Right ventricle myocardium inferior (tissue), 1 donor: ENCODE results near the gene MAML3. TPM values are rescaled to one million over a fixed set of nuclear protein-coding genes. Genes with fewer than 3 reads are reported as not detected.

ENCODE experiments used
- ATAC-seq: fragments of 200-7000 bp; cut with Tn5 transposase; one replicate; pipeline ENCODE4 v1.9.1; 2020; ENCODE audit warnings: mild to moderate bottlenecking, moderate library complexity
- DNase-seq: peaks from one replicate; pipeline ENCODE4 v3.0.0; 2021; ENCODE audit errors: missing footprints
- intact Hi-C: fragments of 100-400 bp; cut with DNase I; formaldehyde crosslinking; loops from one replicate; pipeline ENCODE4 v1.11.0; 2022
- total RNA-seq: library from RNA; stranded (reverse); fragmentation: NEBNext Ultra II Directional; extraction: Animal tissue kit (Norgen Biotek cat#: 25700); gene quantifications from one replicate; pipeline ENCODE4 v1.2.1, GENCODE V29; 2021
- donor health status: DM: no; HTN: yes; CAD: no; lungs with severe emphysema.

MAML3 gene
- total RNA-seq, 1 donor from 2014 or later = 2.3 TPM

DNA sequence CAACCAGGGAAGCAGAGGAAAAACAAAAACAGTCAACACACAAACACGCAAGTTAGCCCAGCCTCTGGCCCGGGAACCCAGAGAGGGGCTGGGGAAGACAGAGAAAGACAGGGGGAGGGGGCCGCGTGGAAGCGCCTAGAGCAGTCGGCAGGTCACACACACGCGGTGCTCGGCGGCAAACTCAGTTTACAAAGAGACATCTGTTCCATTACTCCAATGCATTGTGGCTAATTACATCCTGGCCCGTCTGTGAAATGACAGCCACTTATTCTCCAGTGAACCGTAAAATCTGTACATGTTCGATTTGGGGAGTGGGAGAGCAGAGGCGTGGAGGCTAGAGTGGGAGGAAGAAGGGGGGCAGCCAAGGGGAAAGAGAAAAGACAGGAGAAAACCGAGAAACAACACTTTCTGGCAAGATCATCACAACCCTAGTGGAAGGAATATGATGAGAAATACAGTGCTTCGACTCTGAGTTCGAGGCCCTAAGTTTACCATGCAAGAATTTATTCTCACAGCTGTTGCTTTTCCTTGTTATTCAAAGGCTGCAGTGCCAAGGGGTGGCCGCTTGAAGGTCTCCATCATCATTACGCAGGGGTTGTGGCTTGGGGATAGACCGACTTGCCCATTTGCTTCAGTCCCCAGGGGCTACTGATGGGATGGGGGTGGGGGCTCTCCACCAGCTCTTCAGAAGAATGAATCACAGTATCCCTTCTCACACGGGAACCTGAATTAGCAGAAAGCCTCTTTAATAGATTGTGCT lies 320.7 kb downstream of the MAML3 start:
- intact Hi-C loops = no loop called here
- DNase-seq (no peak), ATAC-seq (no peak)

DNA sequence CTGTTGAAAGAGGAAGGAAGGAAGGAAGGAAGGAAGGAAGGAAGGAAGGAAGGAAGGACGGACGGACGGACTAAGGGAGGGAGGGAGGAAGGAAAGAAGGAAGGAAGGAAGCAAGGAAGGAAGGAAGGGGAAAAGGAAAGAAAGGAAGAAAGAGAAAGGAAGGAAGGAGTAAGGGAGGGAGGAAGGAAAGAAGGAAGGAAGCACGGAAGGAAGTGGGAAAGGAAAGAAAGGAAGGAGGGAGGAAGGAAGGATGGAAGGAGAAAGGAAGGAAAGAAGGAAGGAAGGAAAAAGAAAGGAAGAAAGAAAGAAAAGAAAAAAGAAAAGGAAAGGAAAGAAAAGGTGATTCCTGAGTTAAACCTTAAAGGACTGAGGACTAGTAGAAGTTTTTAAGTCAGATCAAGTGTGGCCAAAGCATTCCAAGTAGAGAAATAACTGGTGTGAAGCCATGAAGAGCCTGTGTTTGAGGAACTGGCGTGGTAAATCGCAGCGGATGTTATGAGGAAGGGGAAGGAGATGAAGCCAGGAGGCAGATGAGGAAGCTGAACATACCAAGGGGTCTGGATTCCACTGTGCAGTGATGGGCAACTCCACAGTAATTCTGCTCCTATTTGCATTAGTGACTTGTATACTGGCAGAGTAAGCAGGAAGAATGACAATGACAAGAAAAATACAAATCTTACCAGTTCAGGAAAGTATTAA lies 324.9 kb downstream of the MAML3 start:
- intact Hi-C loops = no loop called here
- ATAC-seq = no peak
- DNase-seq = no peak

DNA sequence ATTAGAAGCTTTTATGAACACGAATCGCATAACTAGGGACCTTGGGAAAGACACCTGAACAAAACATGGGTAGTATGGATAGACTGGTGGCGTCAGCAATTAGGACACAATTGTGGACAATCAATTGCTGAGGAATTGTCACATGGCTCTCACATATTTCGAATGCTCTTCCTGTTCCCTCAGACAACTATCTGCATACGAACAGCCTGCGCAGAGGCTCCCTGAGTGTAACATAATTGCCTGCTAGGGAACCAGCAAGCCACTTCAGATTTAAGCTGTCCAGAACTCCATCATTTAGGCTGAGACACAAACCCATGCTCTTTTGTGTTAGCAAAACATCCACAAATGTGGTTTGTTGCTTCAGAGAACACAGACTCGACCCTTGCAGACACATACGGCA lies 327.6 kb downstream of the MAML3 start:
- intact Hi-C loops = no loop called here
- DNase-seq = no peak
- ATAC-seq = no peak

DNA sequence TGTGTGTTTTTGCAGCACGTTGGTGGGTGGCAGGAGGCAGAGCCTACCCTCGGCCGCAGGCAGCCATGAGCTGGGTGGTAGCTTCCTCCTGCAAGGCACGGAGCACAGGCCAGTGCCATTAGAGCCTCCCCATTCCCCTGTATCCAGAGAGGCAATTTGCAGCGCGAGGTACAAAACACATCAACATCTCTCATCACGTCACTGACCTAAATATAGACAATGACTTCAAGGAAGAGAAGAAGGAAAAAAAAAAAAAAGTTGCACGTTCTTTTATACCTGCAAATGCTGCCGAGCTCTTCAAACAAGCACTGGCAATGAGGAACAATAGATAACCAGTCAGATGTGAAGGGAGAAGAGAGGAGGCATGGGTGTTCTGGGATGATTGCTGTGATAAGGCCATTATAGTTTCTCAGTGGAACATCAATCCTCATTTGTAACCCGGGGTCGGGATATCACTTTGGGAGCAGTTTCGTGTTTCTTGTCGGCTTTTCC lies 328.4 kb downstream of the MAML3 start:
- DNase-seq (no peak), ATAC-seq (peak; percentile 51)
- intact Hi-C loops = no loop called here

DNA sequence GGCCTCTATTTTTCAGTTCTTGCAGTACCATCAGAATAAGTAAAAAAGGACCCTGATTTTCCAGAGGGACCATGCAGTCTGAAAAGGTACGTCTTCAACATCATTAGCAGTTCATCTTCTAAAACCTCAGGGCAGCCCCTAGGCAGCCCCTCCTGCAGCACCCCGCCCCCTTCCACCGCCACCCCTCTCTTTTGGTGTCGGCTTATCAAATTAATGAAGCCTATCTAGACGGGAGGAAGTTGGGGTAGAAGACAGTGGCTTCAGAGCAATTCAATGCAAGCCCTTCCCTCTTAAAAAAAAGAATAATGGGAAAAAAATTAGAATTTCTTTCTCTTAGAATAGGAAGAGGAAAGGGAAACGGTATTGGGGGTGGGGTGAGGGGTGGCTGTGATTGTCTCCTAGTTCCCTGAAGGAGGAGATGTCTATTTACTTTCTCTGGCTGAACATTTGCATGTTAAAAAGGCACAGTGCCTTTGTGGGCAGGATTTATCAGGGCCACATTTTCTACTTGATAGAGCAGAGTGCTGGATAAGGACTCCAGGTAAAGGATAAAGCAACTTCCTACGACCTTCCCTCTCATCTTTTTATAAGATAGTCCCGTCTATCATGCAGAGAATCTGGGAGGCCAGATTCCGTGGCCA lies 329.0 kb downstream of the MAML3 start:
- ATAC-seq (no peak), DNase-seq (no peak)
- intact Hi-C loops = no loop called here

DNA sequence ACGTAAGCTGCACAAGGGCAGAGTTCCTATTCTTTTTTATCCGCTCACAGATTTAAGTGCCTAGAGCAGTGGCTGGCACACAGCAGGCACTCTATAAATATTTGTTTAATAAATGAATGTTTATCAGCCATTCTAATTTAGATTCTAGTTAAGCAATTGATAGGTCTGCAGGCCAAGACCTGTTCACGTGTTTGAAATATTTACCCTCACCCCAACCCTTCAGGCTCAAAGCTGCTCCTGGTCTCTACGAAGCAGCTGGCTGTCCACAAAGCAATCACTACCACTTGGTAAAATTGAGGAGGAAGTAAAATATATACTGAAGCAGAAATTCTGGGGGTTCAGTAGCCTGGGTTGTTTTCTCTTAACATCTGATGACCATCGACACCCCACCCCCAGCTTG lies 330.2 kb downstream of the MAML3 start:
- no peak for DNase-seq
- intact Hi-C loops = no loop called here
- peak; percentile 9 for ATAC-seq

DNA sequence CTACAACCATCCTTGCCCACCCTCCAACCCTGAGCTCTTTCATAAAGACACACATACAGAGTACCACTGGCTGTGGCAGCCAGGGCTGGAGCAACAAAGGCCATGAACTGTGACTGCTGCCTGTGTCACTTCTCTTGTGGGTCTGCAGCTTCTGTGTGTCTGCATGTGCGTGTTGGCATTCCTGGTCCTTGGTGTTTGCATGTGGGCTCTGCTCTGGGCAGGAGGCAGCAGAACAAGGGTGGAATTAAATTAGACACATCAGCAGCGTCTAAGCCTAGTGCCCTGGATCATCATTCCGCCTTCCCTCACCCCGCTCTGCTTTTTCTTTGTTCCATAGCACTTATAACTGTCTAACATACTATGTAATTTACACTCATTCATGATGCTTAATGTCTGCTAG lies 330.6 kb downstream of the MAML3 start:
- intact Hi-C loops = no loop called here
- no peak for ATAC-seq
- DNase-seq = no peak

DNA sequence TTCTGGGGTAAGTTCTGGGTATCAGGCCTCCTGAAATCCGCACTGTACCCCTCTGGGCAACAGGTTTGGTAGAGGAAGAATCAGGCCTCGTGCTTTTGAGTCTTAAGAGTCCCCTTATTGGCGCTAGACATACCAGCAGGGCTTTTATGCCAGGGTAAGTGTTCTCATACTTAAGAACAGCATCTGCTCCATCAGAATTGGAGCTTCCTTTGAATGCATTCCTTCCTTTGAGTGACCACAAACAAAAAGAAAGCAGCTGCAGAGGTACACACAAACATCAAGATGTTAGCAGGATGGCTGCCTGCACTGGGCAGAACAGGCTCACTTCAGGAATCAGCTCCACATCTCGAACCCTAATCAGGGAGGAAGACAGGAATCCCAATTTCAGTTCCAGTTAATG lies 331.6 kb downstream of the MAML3 start:
- ATAC-seq (no peak), DNase-seq (no peak)
- intact Hi-C loops = no loop called here

DNA sequence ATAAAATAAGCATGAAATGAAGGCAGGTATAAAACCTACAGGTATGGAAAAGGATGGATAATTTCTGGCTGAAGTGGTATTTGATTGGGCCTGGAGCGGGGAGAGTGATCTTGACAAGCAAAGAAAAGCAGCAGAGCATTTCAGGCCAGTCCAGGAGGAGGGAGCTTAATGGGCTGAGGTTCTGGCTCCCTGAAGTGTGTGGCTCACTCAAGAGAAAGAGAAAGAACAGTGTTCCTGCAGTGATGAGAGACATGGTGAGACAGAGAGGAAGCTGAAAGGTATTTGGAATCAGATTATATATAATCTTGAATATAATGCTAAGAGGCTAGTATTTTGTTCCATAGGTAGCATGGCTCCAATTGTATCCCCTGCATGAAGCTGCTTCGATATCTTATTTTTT lies 334.9 kb downstream of the MAML3 start:
- ATAC-seq (no peak), DNase-seq (no peak)
- intact Hi-C loops = loop anchor here (5.0 kb wide), 2 partner anchors 98 to 433 kb away; no protein-coding TSS in a partner anchor

DNA sequence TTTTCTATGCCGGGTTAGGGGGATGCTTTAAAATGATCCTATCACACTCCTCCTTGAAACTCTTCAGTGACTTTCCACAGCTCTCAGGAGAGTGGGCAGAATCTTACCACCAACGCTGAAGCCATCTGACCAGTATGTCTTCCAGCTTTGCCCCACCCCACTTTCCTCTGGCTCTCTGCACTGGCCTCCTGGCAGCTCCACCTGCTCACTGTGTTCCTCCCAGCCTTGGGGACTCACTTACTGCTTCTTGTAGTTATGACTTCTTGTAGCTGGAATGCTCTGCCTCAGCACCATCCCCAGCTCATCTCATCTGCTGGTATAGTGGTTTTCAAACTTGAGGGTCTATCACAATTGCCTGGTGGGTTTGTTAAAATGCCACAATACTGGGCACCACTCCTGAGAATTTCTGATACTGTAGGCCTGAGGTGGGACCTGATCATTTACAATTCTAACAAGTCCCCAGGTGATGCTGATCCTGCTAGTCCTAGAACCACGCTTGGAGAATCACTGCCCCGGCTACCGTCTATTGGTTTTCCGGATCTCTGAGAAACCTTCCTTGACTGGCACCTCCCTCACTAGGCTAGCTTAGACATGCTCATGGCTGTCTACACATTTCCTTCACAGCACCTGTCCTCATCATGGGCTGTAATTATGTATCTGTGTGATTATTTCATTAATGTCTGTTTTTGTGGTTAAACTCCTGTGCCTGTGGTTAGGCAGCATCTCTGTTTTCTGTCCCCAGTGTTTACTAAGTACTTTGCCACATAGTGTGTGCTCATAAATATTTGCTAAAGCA lies 336.1 kb downstream of the MAML3 start:
- intact Hi-C loops = loop anchor here (5.0 kb wide), 2 partner anchors 99 to 434 kb away; no protein-coding TSS in a partner anchor
- no peak for DNase-seq
- no peak for ATAC-seq

DNA sequence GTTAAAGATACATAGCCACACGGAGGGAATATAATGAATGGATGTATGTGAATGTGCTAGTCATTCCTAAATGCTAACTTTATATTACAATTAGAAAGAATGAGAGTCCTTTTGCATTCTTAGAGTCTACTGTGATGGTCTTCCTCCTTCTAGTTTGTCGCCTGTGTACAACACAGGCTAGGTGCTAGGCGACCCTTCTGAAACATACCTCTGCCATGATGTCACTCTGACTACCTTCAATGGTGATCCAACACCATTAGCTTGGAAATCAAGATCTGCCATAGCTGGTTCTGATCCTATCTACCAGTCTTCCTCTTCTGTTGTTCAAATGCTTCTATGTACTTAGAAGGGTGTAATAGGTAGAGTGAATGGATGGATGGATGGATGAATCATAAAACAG lies 337.1 kb downstream of the MAML3 start:
- intact Hi-C loops = loop anchor here (5.0 kb wide), 2 partner anchors 100 to 435 kb away; no protein-coding TSS in a partner anchor
- DNase-seq (no peak), ATAC-seq (no peak)

DNA sequence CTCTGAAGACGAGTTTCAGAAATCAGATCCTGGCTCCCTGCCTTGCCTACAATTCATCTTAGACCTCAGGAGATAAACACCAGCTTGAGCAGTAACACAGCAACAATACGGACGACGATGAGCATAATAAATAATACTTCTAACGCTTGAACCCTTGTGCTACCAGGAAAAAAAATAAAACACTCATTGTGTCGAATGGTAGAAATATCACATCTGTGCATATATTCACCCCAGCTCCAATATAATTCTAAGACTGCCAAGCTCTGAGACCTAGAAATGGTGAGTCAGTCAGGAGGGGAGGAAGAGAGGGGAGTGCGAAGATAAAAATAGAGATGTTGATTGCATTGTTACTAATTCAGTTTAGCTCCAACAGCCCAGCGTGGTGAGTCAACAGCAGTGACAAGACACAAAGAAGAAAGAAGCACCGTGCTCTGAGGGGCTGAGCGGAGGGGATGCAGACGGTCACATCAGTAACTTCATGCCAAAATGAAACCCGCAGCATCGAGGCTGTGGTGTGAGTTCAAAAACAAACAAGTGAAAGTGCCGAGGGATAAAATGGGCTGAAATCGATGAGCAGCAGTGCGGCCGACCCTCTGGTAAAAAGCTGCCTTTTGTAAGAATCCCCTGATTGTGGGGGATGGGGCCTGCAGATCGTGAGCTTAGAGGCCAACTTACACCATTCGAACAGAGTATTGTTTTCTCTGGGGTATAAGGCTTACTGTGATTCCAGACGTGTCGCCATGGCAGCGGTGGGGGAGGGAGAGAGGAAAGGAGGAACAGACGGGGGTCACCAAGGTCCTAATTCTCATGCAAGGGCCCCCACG lies 338.0 kb downstream of the MAML3 start:
- intact Hi-C loops = loop anchor here (2.0 to 5.0 kb wide), 5 partner anchors 45 to 436 kb away; no protein-coding TSS in a partner anchor
- DNase-seq = no peak
- peak; percentile 72 for ATAC-seq

DNA sequence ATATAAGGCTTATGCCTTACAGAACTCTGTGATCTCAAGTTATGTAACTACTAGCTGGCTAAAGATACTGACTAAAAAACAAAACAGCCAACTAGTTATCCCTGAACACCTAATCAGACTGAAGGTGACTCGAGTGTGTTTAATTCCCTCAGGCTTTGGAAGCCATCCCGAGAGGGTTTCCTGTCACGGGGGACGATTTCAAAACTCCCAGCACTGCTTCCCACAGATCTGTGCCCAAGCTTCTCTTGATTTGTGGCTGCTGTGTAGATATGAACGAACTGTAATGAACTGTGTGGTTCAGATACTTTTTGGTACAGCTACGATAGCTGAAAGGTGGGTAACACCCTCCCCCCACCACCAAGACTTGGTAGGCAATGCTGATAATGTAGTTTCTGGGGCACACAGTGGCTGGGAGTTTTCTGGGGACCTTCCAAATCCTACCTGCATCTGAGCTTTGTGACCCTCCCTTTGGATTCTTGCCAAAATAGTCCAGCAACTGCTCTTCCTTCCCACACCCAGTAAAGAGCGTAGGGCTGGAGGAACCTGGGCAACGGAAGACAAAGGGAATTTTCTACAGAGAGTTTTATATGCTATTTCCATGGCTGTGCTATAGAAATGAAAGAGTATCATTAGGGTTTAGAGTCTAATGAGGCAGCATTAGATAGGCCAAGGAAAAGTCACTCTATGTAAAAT lies 339.5 kb downstream of the MAML3 start:
- intact Hi-C loops = loop anchor here (2.0 to 5.0 kb wide), 5 partner anchors 44 to 438 kb away; no protein-coding TSS in a partner anchor
- DNase-seq (no peak), ATAC-seq (peak; percentile 64)

DNA sequence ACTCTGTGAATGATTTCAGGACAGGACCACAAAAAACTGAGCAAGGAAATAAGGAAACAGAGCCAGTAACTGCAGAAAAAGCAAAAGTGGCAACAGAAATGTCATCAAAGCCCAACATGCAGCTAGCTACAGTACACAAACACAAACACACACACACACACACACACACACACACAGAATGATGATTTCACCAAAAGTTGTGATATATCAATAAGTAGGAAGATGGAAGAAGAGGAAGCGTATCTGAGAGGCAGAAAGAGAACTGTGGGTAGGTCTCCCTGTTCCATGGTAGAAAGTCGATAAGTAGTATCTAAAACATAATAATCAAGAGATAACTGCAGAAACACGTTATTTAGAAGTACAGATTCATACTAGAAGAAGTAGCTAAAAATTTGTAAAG lies 340.1 kb downstream of the MAML3 start:
- ATAC-seq (no peak), DNase-seq (no peak)
- intact Hi-C loops = loop anchor here (2.0 kb wide), 3 partner anchors 43 to 73 kb away; no protein-coding TSS in a partner anchor

DNA sequence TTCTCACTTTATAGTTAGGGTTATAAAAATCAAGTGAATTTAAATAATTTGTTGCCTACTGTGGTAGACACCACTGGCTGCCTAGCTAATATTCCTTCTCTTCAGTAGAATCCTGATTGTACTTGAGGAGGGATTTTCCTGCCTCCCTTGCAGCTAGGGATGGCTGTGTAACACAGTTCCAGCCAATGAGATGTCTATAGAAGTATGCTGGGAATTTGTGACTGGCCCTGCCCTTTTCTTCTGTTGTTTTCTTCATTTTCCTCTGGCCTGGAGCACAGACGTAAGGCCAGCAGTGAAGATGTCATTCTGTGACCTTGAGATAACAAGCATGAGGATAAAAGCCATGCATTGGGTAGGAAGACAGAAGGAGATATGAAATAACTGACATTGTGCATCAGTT lies 343.3 kb downstream of the MAML3 start:
- intact Hi-C loops = no loop called here
- no peak for ATAC-seq
- no peak for DNase-seq

DNA sequence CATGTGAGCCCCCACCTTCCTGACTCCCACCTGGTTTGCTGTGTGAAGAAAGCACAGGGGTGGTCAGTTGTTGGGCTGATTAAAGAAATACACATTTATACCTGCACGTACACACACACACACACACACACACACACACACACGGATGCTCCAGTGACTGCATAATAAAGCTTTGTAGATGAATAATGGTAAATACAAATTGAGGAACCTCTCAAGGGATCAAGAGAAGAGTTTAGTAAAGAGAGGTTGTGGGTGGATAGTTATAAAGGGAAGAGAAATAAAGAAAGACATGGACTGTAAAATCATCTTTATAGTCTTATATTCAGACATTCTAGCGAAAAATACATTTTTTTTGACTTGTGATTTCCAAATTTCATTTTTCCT lies 344.2 kb downstream of the MAML3 start:
- intact Hi-C loops = no loop called here
- no peak for ATAC-seq
- DNase-seq = no peak
